ENCODE data around the gene BEGAIN. TPM values are rescaled to one million over a fixed set of nuclear protein-coding genes. Genes with fewer than 3 reads are reported as not detected.
A peak's percentile ranks its signal among the peaks of the same experiment; 100 is the strongest.

The BEGAIN gene
- total and polyA plus RNA-seq, 11 donors = 0.14 to 2.8 (median 0.75) TPM

DNA sequence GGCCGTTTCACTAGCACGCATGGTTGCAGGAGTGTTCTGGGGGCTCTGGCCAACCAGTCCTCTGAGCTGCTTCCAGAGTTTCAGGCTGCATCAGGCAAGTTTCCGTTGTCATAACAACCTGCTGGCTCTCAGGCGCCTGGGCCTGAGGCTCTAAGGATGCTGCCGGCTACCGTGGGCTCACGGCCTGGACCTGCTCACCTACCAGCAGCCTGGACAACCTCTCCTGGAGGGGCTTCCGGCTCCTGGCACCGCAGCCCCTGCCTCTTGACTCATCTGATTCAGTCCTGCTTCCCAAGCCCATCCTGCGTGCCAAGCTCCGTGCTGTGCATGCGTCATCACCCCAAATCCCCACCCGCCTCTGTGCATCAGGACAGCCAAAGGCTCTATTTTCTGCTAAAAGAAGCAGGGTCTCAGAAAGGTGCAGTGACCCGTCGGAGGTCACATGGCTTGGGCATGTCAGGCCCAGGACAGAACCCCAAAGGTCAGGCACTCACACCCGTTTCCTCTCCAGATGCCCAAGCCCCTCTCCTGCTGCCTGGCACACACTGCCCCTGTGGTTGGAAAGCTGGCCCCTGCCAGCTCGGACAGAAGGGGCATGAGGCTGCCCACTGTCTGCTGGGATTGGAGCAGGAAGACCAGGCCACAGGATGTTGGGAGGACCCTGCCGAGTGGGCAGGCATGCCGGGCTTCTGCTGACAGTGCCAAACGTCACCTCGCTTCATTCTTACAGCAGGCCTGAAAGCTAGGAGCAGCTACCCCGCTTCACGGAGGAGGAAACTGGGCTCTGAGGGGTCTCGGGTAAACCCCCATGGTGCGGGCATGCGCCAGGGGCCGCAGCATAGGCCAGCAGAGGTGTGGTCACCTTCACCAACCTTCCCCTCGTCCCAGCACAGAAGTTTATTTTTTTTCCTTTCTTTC lies 5.7 kb downstream of the BEGAIN start:
- TF ChIP-seq POLR2A (IDR thresholded peaks at IDR 0.05) = no peak
- TF ChIP-seq, protein P1, sequence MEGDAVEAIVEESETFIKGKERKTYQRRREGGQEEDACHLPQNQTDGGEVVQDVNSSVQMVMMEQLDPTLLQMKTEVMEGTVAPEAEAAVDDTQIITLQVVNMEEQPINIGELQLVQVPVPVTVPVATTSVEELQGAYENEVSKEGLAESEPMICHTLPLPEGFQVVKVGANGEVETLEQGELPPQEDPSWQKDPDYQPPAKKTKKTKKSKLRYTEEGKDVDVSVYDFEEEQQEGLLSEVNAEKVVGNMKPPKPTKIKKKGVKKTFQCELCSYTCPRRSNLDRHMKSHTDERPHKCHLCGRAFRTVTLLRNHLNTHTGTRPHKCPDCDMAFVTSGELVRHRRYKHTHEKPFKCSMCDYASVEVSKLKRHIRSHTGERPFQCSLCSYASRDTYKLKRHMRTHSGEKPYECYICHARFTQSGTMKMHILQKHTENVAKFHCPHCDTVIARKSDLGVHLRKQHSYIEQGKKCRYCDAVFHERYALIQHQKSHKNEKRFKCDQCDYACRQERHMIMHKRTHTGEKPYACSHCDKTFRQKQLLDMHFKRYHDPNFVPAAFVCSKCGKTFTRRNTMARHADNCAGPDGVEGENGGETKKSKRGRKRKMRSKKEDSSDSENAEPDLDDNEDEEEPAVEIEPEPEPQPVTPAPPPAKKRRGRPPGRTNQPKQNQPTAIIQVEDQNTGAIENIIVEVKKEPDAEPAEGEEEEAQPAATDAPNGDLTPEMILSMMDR (IDR thresholded peaks at IDR 0.05) = no peak
- Histone ChIP-seq H3K27ac (no peak overlapping the region), H3K9me3 (peaks cover 0 to 7% (median 0%) of the 10 kb centered on the region in 12 donors), H3K36me3 (no peaks in the 10 kb centered on the region), H3K4me3 (no peak overlapping the region), H3K27me3 (peaks cover under 1 to 11% (median 7%) of the 10 kb centered on the region in 9 donors), H3K4me1 (peaks cover 0 to 5% (median 3%) of the 10 kb centered on the region in 12 donors)
- WGBS, 4 donors = 80 to 84% (median 83%) methylated on average over 23 to 28 of the region's 28 CpGs
- intact Hi-C loops (cut with DNase I) = no loop called here
- DNase-seq (peak in 3 of 5 donors; percentile 12 to 28 (median 16)), ATAC-seq (no peak)

DNA sequence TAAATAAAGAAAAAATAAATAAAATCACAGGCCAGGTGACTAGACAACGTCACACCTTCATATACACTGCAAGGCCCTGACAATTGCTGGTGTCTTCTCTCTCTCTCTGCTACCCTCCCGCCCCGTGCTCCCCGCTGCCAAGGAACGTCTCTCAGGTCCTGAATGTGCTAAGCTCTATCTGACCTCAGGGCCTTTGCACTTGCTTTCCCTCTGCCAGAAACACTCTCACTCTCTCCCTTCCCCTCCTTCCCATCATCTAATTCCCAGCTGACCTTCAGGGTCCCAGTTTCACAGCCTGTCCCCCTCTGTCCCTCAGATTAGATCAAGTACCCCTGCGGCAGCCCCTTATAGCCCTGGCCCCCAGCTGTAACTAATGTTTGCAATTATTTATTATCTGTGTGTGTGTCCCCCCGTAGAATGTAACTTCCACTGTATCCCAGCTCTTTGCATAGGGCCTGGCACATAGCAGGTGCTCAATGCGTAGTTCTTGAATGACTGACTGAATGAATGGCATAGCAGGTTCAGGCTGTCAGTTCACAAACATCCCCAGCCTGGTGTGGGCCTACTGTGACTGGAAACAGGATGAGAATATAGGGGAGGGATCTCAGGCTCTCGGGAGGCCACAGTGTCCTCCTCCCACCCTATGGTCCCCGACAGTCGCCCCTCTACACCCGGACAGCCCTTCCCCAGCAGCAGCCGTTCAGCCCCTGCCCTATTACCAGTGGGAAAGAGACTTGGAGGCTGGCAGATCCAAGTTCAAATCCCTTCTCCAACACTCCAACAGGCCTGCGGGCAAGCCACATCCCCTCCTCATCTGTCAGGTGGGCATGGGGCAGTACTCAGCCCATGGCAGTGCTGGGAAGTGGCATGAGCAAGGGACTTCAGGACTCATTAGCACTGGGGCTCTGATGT lies 6.6 kb downstream of the BEGAIN start:
- Histone ChIP-seq H3K4me1 (no peaks in the 10 kb centered on the region), H3K27me3 (peaks cover 0 to 2% (median 0%) of the 10 kb centered on the region in 9 donors), H3K27ac (no peak overlapping the region), H3K4me3 (no peak overlapping the region), H3K9me3 (peaks cover 0 to 7% (median 0%) of the 10 kb centered on the region in 12 donors), H3K36me3 (no peaks in the 10 kb centered on the region)
- 89 to 95% (median 91%) methylated on average over 12 to 14 of the region's 14 CpGs for WGBS, 4 donors
- TF ChIP-seq, protein P1 (IDR thresholded peaks at IDR 0.05) = no peak
- TF ChIP-seq POLR2A (IDR thresholded peaks at IDR 0.05) = no peak
- intact Hi-C loops (cut with DNase I) = no loop called here
- ATAC-seq (no peak), DNase-seq (peak in 2 of 5 donors; percentile 8 to 27)

DNA sequence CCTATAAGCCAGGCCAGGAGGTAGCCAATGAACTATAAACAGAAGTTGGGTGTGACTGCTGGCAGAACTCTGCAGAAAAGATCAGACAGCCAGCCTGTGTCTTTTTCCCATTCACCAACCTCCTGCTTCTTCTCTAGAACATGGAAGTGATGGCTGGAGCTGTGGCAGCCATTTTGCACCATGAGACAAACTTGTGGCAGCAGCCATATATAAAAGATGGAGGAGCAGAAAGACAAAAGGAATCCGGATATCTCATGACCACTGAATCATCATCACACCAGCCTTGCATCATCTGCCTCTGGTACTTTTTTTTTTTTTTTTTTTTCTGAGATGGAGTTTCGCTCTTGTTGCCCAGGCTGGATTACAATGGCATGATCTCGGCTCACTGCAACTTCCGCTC lies 8.7 kb downstream of the BEGAIN start:
- DNase-seq (no peak), ATAC-seq (no peak)
- 95 to 98% (median 97%) methylated on average over 4 of the region's 4 CpGs for whole genome bisulfite sequencing, 4 donors
- Histone ChIP-seq H3K36me3 (no peaks in the 10 kb centered on the region), H3K4me3 (no peak overlapping the region), H3K4me1 (no peaks in the 10 kb centered on the region), H3K27ac (no peak overlapping the region), H3K9me3 (peaks cover 0 to 7% (median 0%) of the 10 kb centered on the region in 12 donors), H3K27me3 (peaks cover 0 to 15% (median under 1%) of the 10 kb centered on the region in 9 donors)
- TF ChIP-seq POLR2A (IDR thresholded peaks at IDR 0.05) = no peak
- TF ChIP-seq, protein P1 (IDR thresholded peaks at IDR 0.05) = no peak
- intact Hi-C loops (cut with DNase I) = no loop called here

All from heart left ventricle (tissue), 16 donors.